ENCODE measurements around the gene LIG1.

LIG1 gene

DNA sequence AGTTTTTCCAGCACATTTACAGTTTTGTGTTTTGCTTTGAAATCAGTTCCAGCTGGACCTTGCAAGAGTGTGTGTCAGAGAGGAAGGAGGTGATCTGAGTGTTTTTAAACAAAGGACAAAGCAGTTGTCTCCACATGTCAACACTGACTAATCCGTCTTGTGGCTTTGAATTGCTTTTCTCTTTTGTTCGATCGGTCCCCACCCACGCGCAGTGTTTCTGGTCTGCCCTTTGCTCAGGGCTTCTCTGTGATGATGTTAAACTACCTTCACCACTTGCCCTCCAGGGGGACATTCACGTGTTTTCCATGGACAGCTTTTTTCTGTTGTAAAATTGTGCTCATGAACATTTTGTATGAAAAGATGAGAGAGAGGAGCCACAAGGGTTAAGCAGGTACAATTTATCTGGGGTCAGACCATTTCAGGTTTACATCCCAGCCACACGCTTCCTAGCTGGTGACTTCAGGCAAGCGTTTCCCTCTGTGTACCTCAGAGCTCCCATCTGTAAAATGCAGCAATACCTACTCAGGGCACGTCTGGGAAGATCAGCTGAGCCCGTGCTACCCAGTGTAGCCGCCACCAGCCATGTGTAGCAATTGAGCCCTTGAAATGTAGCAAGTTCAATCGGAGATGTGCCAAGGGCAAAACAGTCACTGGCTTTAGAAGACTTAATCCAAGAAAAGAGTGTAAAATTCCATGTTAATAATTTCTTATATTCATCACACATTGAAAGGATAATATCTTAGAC is 46.1 kb downstream of the LIG1 start:
- Histone ChIP-seq H2AFZ (ENCODE audit: low read length) (no peak overlapping the region), H3K4me1 (ENCODE audit: insufficient read depth, low read length, severe bottlenecking) (no peaks in the 10 kb centered on the region), H3K9me3 (ENCODE audit: low read length) (no peaks in the 10 kb centered on the region), H3K27me3 (ENCODE audit: insufficient read depth, low read length) (no peaks in the 10 kb centered on the region), H3K27ac (ENCODE audit: low read depth, low read length, poor library complexity, severe bottlenecking) (no peak overlapping the region), H3K36me3 (ENCODE audit: insufficient read depth, low read length) (peaks cover 76% of the 10 kb centered on the region), H4K20me1 (ENCODE audit: insufficient read depth, low read length) (no peaks in the 10 kb centered on the region), H3F3A (ENCODE audit: insufficient read depth, low read length) (no peaks in the 10 kb centered on the region), H3K9ac (ENCODE audit: low read length) (no peak overlapping the region), H3K4me3 (ENCODE audit: low read depth, low read length, poor library complexity, severe bottlenecking) (no peak overlapping the region), H3K9me2 (ENCODE audit: low read depth, low read length) (no peaks in the 10 kb centered on the region), H3K79me2 (ENCODE audit: insufficient read depth, low read length) (no peaks in the 10 kb centered on the region), H3K4me2 (ENCODE audit: low read length) (no peak overlapping the region)
- TF ChIP-seq, protein P1, sequence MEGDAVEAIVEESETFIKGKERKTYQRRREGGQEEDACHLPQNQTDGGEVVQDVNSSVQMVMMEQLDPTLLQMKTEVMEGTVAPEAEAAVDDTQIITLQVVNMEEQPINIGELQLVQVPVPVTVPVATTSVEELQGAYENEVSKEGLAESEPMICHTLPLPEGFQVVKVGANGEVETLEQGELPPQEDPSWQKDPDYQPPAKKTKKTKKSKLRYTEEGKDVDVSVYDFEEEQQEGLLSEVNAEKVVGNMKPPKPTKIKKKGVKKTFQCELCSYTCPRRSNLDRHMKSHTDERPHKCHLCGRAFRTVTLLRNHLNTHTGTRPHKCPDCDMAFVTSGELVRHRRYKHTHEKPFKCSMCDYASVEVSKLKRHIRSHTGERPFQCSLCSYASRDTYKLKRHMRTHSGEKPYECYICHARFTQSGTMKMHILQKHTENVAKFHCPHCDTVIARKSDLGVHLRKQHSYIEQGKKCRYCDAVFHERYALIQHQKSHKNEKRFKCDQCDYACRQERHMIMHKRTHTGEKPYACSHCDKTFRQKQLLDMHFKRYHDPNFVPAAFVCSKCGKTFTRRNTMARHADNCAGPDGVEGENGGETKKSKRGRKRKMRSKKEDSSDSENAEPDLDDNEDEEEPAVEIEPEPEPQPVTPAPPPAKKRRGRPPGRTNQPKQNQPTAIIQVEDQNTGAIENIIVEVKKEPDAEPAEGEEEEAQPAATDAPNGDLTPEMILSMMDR (IDR thresholded peaks at IDR 0.05; ENCODE audit: low read length) = no peak
- no peak for TF ChIP-seq EZH2 (IDR thresholded peaks at IDR 0.05; ENCODE audit: borderline replicate concordance, low read length)

DNA sequence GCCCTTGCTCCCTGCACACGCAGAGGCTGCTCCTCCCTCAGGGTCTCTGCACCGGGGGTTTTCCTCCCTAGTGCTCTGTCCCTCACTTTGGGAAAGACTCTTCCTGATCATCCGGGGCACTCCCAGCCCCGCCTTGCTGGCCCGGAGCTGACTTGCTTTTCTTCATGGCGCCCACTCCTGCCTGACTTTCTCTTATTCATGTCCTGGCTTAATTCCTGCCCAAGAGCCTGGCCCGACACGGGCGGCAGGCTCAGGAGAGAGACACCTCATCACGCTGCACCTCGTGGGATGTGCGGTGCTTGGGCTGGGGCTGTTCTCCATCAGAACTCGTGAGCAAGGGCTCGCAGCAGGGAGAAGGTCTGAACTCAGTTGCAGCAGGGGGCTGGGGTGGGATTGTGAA is 47.7 kb downstream of the LIG1 start:
- Histone ChIP-seq H3K9ac (ENCODE audit: low read length) (no peak overlapping the region), H3K79me2 (ENCODE audit: insufficient read depth, low read length) (no peaks in the 10 kb centered on the region), H3K4me1 (ENCODE audit: insufficient read depth, low read length, severe bottlenecking) (no peaks in the 10 kb centered on the region), H3K9me2 (ENCODE audit: low read depth, low read length) (no peaks in the 10 kb centered on the region), H3K36me3 (ENCODE audit: insufficient read depth, low read length) (peaks cover 78% of the 10 kb centered on the region), H3K27me3 (ENCODE audit: insufficient read depth, low read length) (no peaks in the 10 kb centered on the region), H3K4me2 (ENCODE audit: low read length) (no peak overlapping the region), H3K4me3 (ENCODE audit: low read depth, low read length, poor library complexity, severe bottlenecking) (no peak overlapping the region), H4K20me1 (ENCODE audit: insufficient read depth, low read length) (no peaks in the 10 kb centered on the region), H3F3A (ENCODE audit: insufficient read depth, low read length) (no peaks in the 10 kb centered on the region), H3K9me3 (ENCODE audit: low read length) (no peaks in the 10 kb centered on the region), H3K27ac (ENCODE audit: low read depth, low read length, poor library complexity, severe bottlenecking) (no peak overlapping the region), H2AFZ (ENCODE audit: low read length) (no peak overlapping the region)
- TF ChIP-seq, protein P1 (IDR thresholded peaks at IDR 0.05; ENCODE audit: low read length) = no peak
- TF ChIP-seq EZH2 (IDR thresholded peaks at IDR 0.05; ENCODE audit: borderline replicate concordance, low read length) = no peak

DNA sequence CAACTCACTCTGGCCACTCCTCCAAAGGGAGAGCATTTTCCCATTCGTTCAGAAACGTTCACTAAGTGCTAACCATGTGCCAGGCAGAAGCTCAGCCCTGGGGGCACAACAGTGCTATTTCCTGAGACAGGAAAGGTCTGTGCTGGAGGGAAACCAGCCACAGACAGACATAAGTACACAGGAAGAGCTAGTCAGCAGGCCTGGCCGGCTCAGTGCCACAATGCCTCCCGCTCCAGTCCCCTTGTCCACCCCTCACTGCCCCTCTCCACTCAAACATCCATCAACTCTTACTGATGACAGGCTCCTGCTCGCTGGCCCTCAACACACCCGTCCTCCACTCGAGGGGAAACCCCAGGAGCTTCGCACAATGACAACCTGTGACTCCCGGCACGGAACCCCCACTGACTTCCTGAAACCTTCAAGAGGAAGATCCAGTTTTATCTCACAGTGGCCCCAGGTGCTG is 48.2 kb downstream of the LIG1 start:
- Histone ChIP-seq H3K27ac (ENCODE audit: low read depth, low read length, poor library complexity, severe bottlenecking) (no peak overlapping the region), H3K36me3 (ENCODE audit: insufficient read depth, low read length) (peaks cover 75% of the 10 kb centered on the region)

More for the DNA sequence above, 48.2 kb downstream of the LIG1 start:
- Histone ChIP-seq H3F3A (ENCODE audit: insufficient read depth, low read length) (no peaks in the 10 kb centered on the region), H4K20me1 (ENCODE audit: insufficient read depth, low read length) (no peaks in the 10 kb centered on the region), H3K27me3 (ENCODE audit: insufficient read depth, low read length) (no peaks in the 10 kb centered on the region), H3K9me3 (ENCODE audit: low read length) (no peaks in the 10 kb centered on the region), H2AFZ (ENCODE audit: low read length) (no peak overlapping the region), H3K4me1 (ENCODE audit: insufficient read depth, low read length, severe bottlenecking) (no peaks in the 10 kb centered on the region), H3K4me3 (ENCODE audit: low read depth, low read length, poor library complexity, severe bottlenecking) (no peak overlapping the region), H3K9ac (ENCODE audit: low read length) (no peak overlapping the region), H3K4me2 (ENCODE audit: low read length) (no peak overlapping the region), H3K79me2 (ENCODE audit: insufficient read depth, low read length) (no peaks in the 10 kb centered on the region), H3K9me2 (ENCODE audit: low read depth, low read length) (no peaks in the 10 kb centered on the region)
- TF ChIP-seq EZH2 (IDR thresholded peaks at IDR 0.05; ENCODE audit: borderline replicate concordance, low read length) = no peak
- TF ChIP-seq, protein P1 (IDR thresholded peaks at IDR 0.05; ENCODE audit: low read length) = no peak

All from OCI-LY1 (cell line).